Mesenchymal stem cell (in vitro differentiated cells and primary cell): ENCODE measurements around the gene NPIPB6.
"Not testable (repeated sequence)": the region's sequence is repeated elsewhere in the genome, so short reads cannot be mapped to it uniquely, and the experiment has no call there.

ENCODE experiments used
- DNase-seq: peaks from one replicate; pipeline ENCODE4 v3.0.0-alpha.2; 2013
- H2AFZ ChIP-seq: one replicate; pipeline ENCODE4 v1.6.1; 2013; ENCODE audit warnings: low read depth, mild to moderate bottlenecking, control low read depth, inconsistent platforms, low read length, moderate library complexity
- H2AK5ac ChIP-seq: 2 replicates; pipeline ENCODE4 v1.6.1; 2013; ENCODE audit warnings: low read length, moderate library complexity, mild to moderate bottlenecking, inconsistent platforms; ENCODE audit not compliant: severe bottlenecking
- H2BK120ac ChIP-seq: one replicate; pipeline ENCODE4 v1.6.1; 2013; ENCODE audit warnings: low read depth, mild to moderate bottlenecking, inconsistent platforms, low read length, moderate library complexity
- H2BK12ac ChIP-seq, 2 experiments: one replicate each; pipeline ENCODE4 v1.6.1; 2013; ENCODE audit warnings: inconsistent platforms in 2 of 2, low read length in 2 of 2, mild to moderate bottlenecking in 2 of 2, moderate library complexity in 2 of 2, control low read depth in 1 of 2
- H2BK15ac ChIP-seq: one replicate; pipeline ENCODE4 v1.6.1; 2013; ENCODE audit warnings: mild to moderate bottlenecking, low read depth, inconsistent platforms; ENCODE audit not compliant: poor library complexity, severe bottlenecking
- H2BK5ac ChIP-seq: 2 replicates; pipeline ENCODE4 v1.6.1; 2013; ENCODE audit warnings: low read depth, mild to moderate bottlenecking, low read length, control low read depth, inconsistent platforms; ENCODE audit not compliant: poor library complexity, severe bottlenecking
- H3K14ac ChIP-seq, 2 experiments: one replicate each; pipeline ENCODE4 v1.6.1; 2013; ENCODE audit warnings: inconsistent platforms in 2 of 2, low read length in 2 of 2, control low read depth in 1 of 2, mild to moderate bottlenecking in 1 of 2, moderate library complexity in 1 of 2
- H3K18ac ChIP-seq, 2 experiments: one replicate each; pipeline ENCODE4 v1.6.1; 2013; ENCODE audit warnings: inconsistent platforms in 2 of 2, low read length in 2 of 2, control low read depth in 1 of 2, low read depth in 1 of 2, mild to moderate bottlenecking in 1 of 2
- H3K23ac ChIP-seq, 2 experiments: one replicate each; pipeline ENCODE4 v1.6.1; 2013; ENCODE audit warnings: inconsistent platforms in 2 of 2, low read length in 2 of 2, mild to moderate bottlenecking in 2 of 2, moderate library complexity in 2 of 2, control low read depth in 1 of 2
- H3K27ac ChIP-seq: 2 replicates; pipeline ENCODE4 v1.5.1; 2013; ENCODE audit warnings: mild to moderate bottlenecking, moderate library complexity, low read length, control low read depth, inconsistent platforms; ENCODE audit not compliant: poor library complexity, severe bottlenecking
- H3K27me3 ChIP-seq, 2 experiments: 2 replicates each; pipeline versions ENCODE4 v1.6.1 to v1.7.0; 2013; ENCODE audit warnings: low read length in 2 of 2, mild to moderate bottlenecking in 2 of 2, moderate library complexity in 2 of 2, control low read depth in 1 of 2, inconsistent platforms in 1 of 2; ENCODE audit not compliant: control insufficient read depth in 1 of 2, insufficient read depth in 1 of 2
- H3K36me3 ChIP-seq, 2 experiments: 2 replicates each; pipeline versions ENCODE4 v1.6.1 to v1.7.0; 2013; ENCODE audit warnings: low read length in 2 of 2, control low read depth in 1 of 2, inconsistent platforms in 1 of 2, low read depth in 1 of 2, mild to moderate bottlenecking in 1 of 2; ENCODE audit not compliant: insufficient read depth in 2 of 2, control insufficient read depth in 1 of 2
- H3K4ac ChIP-seq, 2 experiments: one replicate each; pipeline ENCODE4 v1.6.1; 2013; ENCODE audit warnings: inconsistent platforms in 2 of 2, low read length in 2 of 2, mild to moderate bottlenecking in 2 of 2, moderate library complexity in 2 of 2, control low read depth in 1 of 2, low read depth in 1 of 2
- H3K4me1 ChIP-seq: 2 replicates; pipeline ENCODE4 v1.6.1; 2013; ENCODE audit warnings: low read depth, low read length, control low read depth; ENCODE audit not compliant: control insufficient read depth, insufficient read depth
- H3K4me2 ChIP-seq: 2 replicates; pipeline ENCODE4 v1.6.1; 2013; ENCODE audit warnings: low read length, mild to moderate bottlenecking, inconsistent platforms; ENCODE audit not compliant: poor library complexity, severe bottlenecking
- H3K4me3 ChIP-seq, 2 experiments: 2 replicates each; pipeline versions ENCODE4 v1.5.1 to v1.7.0; 2013; ENCODE audit warnings: low read length in 2 of 2, mild to moderate bottlenecking in 2 of 2, control low read depth in 1 of 2, low read depth in 1 of 2; ENCODE audit not compliant: insufficient read depth in 1 of 2
- H3K79me1 ChIP-seq: replicated peaks from 2 replicates; pipeline ENCODE4 v1.6.1; 2013; ENCODE audit warnings: mild to moderate bottlenecking, control low read depth, low read length, inconsistent platforms; ENCODE audit not compliant: poor library complexity, severe bottlenecking
- H3K9ac ChIP-seq: 2 replicates; pipeline ENCODE4 v1.7.0; 2013; ENCODE audit warnings: mild to moderate bottlenecking, low read length, moderate library complexity
- H3K9me3 ChIP-seq: 2 replicates; pipeline ENCODE4 v1.7.0; 2013; ENCODE audit warnings: mild to moderate bottlenecking, low read length; ENCODE audit not compliant: control insufficient read depth
- H4K8ac ChIP-seq: one replicate; pipeline ENCODE4 v1.6.1; 2013; ENCODE audit warnings: inconsistent platforms, mild to moderate bottlenecking, low read length, moderate library complexity
- H4K91ac ChIP-seq: one replicate; pipeline ENCODE4 v1.6.1; 2013; ENCODE audit warnings: mild to moderate bottlenecking, low read length, inconsistent platforms
- WGBS: methylation state at CpG from one replicate; pipeline ENCODE4 v1.1.7; 2013; ENCODE audit warnings: mixed read lengths; 5-methylcytosine and 5-hydroxymethylcytosine counted together

Gene NPIPB6

GRCh38 chr16:28377822-28378221 lies 14.5 kb upstream of the NPIPB6 start:
- not testable (repeated sequence) for H4K8ac ChIP-seq, H2BK12ac ChIP-seq, H3K36me3 ChIP-seq, H3K4me3 ChIP-seq, H2AK5ac ChIP-seq, H3K4me1 ChIP-seq, H3K9me3 ChIP-seq, H4K91ac ChIP-seq, H3K27me3 ChIP-seq, H3K23ac ChIP-seq, H2AFZ ChIP-seq, H2BK120ac ChIP-seq, H3K79me1 ChIP-seq, H2BK15ac ChIP-seq, H3K14ac ChIP-seq, H2BK5ac ChIP-seq, H3K4ac ChIP-seq, H3K4me2 ChIP-seq, DNase-seq, H3K18ac ChIP-seq, H3K9ac ChIP-seq, H3K27ac ChIP-seq
- WGBS: no CpG with 5 or more reads among the region's 10 CpGs

GRCh38 chr16:28377108-28377625 lies 13.9 kb upstream of the NPIPB6 start:
- H2AK5ac ChIP-seq, H3K27me3 ChIP-seq, H2BK15ac ChIP-seq, H2AFZ ChIP-seq, H3K27ac ChIP-seq, H3K4me3 ChIP-seq, H3K9ac ChIP-seq, H2BK120ac ChIP-seq, H3K23ac ChIP-seq, H3K18ac ChIP-seq, H3K36me3 ChIP-seq, H4K91ac ChIP-seq, H2BK12ac ChIP-seq, H3K79me1 ChIP-seq, DNase-seq, H3K14ac ChIP-seq, H3K9me3 ChIP-seq, H3K4ac ChIP-seq, H4K8ac ChIP-seq, H3K4me2 ChIP-seq, H3K4me1 ChIP-seq, H2BK5ac ChIP-seq: not testable (repeated sequence)
- WGBS: 99% methylated on average over 10 of the region's 38 CpGs

- H4K91ac ChIP-seq, H3K4me1 ChIP-seq, H3K23ac ChIP-seq, H3K36me3 ChIP-seq, H3K27me3 ChIP-seq, H2BK12ac ChIP-seq, H3K14ac ChIP-seq, H4K8ac ChIP-seq, H3K9ac ChIP-seq, H2AK5ac ChIP-seq, DNase-seq, H3K4me3 ChIP-seq, H3K27ac ChIP-seq, H3K4ac ChIP-seq, H3K79me1 ChIP-seq, H3K9me3 ChIP-seq, H2AFZ ChIP-seq, H3K18ac ChIP-seq, H2BK5ac ChIP-seq, H2BK120ac ChIP-seq, H2BK15ac ChIP-seq, H3K4me2 ChIP-seq: not testable (repeated sequence)
- WGBS: no CpG with 5 or more reads among the region's 8 CpGs
Measured at GRCh38 chr16:28375115-28375514, 11.8 kb upstream of the NPIPB6 start.

- not testable (repeated sequence) for H3K9ac ChIP-seq
- whole genome bisulfite sequencing: no CpG with 5 or more reads among the region's 25 CpGs
Measured at GRCh38 chr16:28374281-28374680, 11.0 kb upstream of the NPIPB6 start.

More at GRCh38 chr16:28374281-28374680, 11.0 kb upstream of the NPIPB6 start:
- H2AFZ ChIP-seq, H3K4me2 ChIP-seq, H3K9me3 ChIP-seq, H3K27ac ChIP-seq, H2AK5ac ChIP-seq, H3K36me3 ChIP-seq, H3K4me1 ChIP-seq, H3K27me3 ChIP-seq, H3K14ac ChIP-seq, H2BK12ac ChIP-seq, H3K23ac ChIP-seq, H3K4me3 ChIP-seq, H4K91ac ChIP-seq, DNase-seq, H2BK5ac ChIP-seq, H4K8ac ChIP-seq, H3K79me1 ChIP-seq, H2BK15ac ChIP-seq, H3K4ac ChIP-seq, H2BK120ac ChIP-seq, H3K18ac ChIP-seq: not testable (repeated sequence)
